Uterus (tissue), 4 donors: ENCODE results near the gene B3GNT2. TPM values are rescaled to one million over a fixed set of nuclear protein-coding genes. Genes with fewer than 3 reads are reported as not detected.

Experiments used
- DNase-seq, 2 donors: peaks; one replicate each; pipeline ENCODE4 v3.0.0-alpha.2; 2019 to 2020
- H3K27ac ChIP-seq, 2 donors: fragments of 200-600 bp; sonication (generic); 1 replicate in 1 of 2; 2 replicates in 1 of 2; pipeline ENCODE4 v1.5.1; 2016 to 2018
- H3K27me3 ChIP-seq, 2 donors: fragments of 200-600 bp; sonication (generic); one replicate each; pipeline ENCODE4 v1.5.1; 2018 to 2019; ENCODE audit warnings: control low read depth in 1 of 2
- H3K36me3 ChIP-seq, 2 donors: fragments of 200-600 bp; sonication (generic); one replicate each; pipeline ENCODE4 v1.5.1; 2019; ENCODE audit warnings: control low read depth in 1 of 2
- H3K4me1 ChIP-seq, 2 donors: fragments of 200-600 bp; sonication (generic); one replicate each; pipeline ENCODE4 v1.5.1; 2018 to 2019; ENCODE audit warnings: control low read depth in 1 of 2
- H3K4me3 ChIP-seq, 2 donors: fragments of 200-600 bp; sonication (generic); 1 replicate in 1 of 2; 2 replicates in 1 of 2; pipeline ENCODE4 v1.5.1; 2018 to 2019; ENCODE audit warnings: mild to moderate bottlenecking in 1 of 2
- H3K9me3 ChIP-seq, 2 donors: fragments of 200-600 bp; sonication (generic); one replicate each; pipeline ENCODE4 v1.5.1; 2019; ENCODE audit warnings: control low read depth in 1 of 2
- CTCF ChIP-seq, 4 experiments: fragments of 200-600 bp in 2 of 4; fragments of 450-650 bp in 2 of 4; sonication (generic) in 2 of 4; IDR thresholded peaks; one replicate each; pipeline ENCODE4 v1.5.1; 2016 to 2019; ENCODE audit warnings: antibody characterized with exemption in 4 of 4, mild to moderate bottlenecking in 2 of 4, moderate library complexity in 1 of 4
- POLR2A ChIP-seq, 2 donors: fragments of 450-650 bp; IDR thresholded peaks; one replicate each; pipeline ENCODE4 v1.6.1; 2016; ENCODE audit warnings: antibody characterized with exemption in 2 of 2, mild to moderate bottlenecking in 1 of 2, moderate library complexity in 1 of 2
- intact Hi-C: fragments of 100-400 bp; cut with DNase I; formaldehyde crosslinking; loops from one replicate; pipeline ENCODE4 v1.15.1; 2023; ENCODE audit warnings: low total_unique reads
- total RNA-seq, 4 donors: library from RNA; depleted of rRNA in 3 of 4; stranded (reverse); fragments of >200 nt in 3 of 4; gene quantifications; one replicate each; pipeline versions ENCODE4 v1.1.0 to v1.2.4, GENCODE V29; 2014 to 2023
- donor health status: DM: yes; HTN: yes; CAD: no.

Gene B3GNT2
- total RNA-seq, 4 donors from 2014 or later: 15.9 to 42.4 (median 25.5) TPM

GRCh38 chr2:62216113-62216512 is 20.2 kb downstream of the B3GNT2 start:
- TF ChIP-seq CTCF (IDR thresholded peaks at IDR 0.05): no peak
- TF ChIP-seq POLR2A (IDR thresholded peaks at IDR 0.05): no peak
- H3K27ac ChIP-seq: peak overlapping the region; percentile 78

DNA sequence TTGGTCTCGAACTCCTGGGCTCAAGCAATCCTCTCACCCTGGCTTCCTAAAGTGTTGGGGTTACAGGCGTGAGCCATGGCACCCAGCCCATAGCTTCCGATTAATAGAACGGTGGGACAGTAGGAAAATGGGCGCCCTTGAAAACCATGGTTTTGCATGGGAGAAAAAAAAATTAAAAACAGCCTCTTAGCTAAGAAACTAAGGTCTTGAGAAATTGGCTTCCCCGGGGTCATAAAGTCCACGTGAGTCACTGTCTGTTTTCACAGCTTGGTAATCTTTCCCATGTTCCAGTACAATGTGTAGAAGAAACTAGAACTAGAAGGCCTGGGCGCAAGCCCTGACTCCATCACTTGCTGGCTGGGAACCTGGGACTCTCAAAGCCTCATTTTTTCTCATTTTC is 20.7 kb downstream of the B3GNT2 start:
- no peaks in the 10 kb centered on the region for H3K27me3 ChIP-seq
- H3K9me3 ChIP-seq: no peaks in the 10 kb centered on the region
- H3K36me3 ChIP-seq: no peaks in the 10 kb centered on the region
- H3K4me3 ChIP-seq: no peak overlapping the region
- peaks cover 12 to 14% of the 10 kb centered on the region in 2 donors for H3K4me1 ChIP-seq
- intact Hi-C loops: no loop called here
- DNase-seq: peak; percentile 57 to 83
- no peak for TF ChIP-seq POLR2A (IDR thresholded peaks at IDR 0.05)
- TF ChIP-seq CTCF (IDR thresholded peaks at IDR 0.05): no peak
- peak overlapping the region; percentile 78 for H3K27ac ChIP-seq

More at GRCh38 chr2:62216113-62216512, 20.2 kb downstream of the B3GNT2 start:
- no peak for DNase-seq
- no peaks in the 10 kb centered on the region for H3K27me3 ChIP-seq
- peaks cover 12 to 14% of the 10 kb centered on the region in 2 donors for H3K4me1 ChIP-seq
- intact Hi-C loops: no loop called here
- H3K4me3 ChIP-seq: no peak overlapping the region
- no peaks in the 10 kb centered on the region for H3K36me3 ChIP-seq
- no peaks in the 10 kb centered on the region for H3K9me3 ChIP-seq

DNA sequence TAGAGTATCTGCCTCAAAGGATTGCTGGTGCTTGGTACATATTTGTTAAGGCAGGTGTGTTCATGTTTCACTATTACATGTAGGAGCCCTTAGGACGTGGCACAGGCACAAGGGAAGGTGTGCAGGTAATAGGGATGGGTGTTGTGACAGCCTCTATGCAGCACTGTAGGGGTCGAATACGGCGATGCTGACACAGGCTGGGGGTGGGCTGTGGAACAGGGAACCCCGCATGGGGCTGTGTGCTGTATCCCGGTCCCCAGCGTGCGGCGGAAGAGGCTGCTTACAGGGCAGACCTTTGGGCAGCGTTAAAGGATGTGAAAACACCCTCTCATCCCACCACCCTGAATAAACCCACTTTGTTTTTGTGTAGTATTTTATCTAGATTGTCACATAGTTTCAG is 21.5 kb downstream of the B3GNT2 start:
- TF ChIP-seq CTCF (IDR thresholded peaks at IDR 0.05) (no peak), POLR2A (IDR thresholded peaks at IDR 0.05) (no peak)
- no peak for DNase-seq
- H3K4me3 ChIP-seq: no peak overlapping the region
- H3K36me3 ChIP-seq: no peaks in the 10 kb centered on the region
- no peaks in the 10 kb centered on the region for H3K9me3 ChIP-seq
- no peaks in the 10 kb centered on the region for H3K27me3 ChIP-seq
- intact Hi-C loops: no loop called here
- H3K4me1 ChIP-seq: peaks cover 12 to 14% of the 10 kb centered on the region in 2 donors
- peak overlapping the region; percentile 78 for H3K27ac ChIP-seq

DNA sequence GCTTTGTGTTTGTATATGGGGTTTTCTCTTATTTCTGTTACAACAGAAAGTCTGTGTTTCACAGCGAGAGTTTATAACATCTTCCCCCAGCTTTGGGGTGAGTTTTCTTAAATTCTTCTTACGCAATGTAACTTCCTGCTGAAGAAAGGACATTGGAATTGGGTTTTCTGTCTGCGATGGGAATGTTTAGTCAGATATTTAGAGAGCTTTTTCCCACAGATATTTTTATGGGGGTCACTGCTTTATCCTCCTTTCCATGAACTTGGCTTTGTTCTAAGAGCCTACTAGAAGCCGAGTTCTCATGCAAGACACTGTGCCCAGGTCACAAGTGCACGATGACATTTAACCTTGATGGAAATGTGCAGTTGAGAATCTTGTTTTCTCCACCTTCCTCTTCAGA is 22.1 kb downstream of the B3GNT2 start:
- Histone ChIP-seq H3K27me3 (no peaks in the 10 kb centered on the region), H3K4me3 (no peak overlapping the region), H3K27ac (peak overlapping the region; percentile 78), H3K9me3 (no peaks in the 10 kb centered on the region), H3K4me1 (peaks cover 12 to 14% of the 10 kb centered on the region in 2 donors), H3K36me3 (no peaks in the 10 kb centered on the region)
- TF ChIP-seq CTCF (IDR thresholded peaks at IDR 0.05) (no peak), POLR2A (IDR thresholded peaks at IDR 0.05) (no peak)
- DNase-seq: no peak
- intact Hi-C loops: no loop called here

DNA sequence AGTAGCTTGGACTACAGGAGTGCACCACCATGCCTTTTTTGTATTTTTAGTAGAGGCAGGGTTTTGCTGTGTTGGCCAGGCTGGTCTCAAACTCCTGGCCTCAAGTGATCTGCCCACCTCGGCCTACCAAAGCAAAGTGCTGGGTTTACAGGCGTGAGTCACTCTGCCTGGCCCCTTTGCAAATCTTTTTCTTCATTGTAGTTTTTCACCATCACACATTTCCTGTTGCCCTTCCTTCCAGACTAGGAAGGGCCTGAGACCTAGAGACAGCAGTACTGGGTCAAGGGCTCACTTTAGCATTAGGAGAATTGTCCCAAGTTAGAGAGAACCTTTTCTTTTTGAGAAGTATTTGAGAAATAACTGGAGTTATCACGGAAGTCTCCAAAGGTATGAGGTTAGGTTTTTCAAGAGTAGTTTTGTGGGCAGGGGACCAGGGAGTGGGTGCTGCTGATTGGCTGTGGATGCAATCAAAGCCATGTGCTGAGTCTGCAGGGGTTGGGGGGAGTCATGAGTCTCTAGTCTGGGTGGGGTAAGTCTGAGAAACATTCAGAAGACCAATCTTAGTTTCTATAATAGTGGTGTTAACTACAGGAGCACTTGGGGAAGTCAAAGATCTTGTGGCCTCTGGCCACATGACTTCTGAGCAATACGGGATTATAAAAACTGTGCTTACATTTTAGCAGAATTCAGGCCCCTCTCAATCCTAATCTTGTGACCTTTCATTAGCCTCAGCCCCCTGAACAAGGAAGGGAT is 23.7 kb downstream of the B3GNT2 start:
- intact Hi-C loops: no loop called here
- peaks cover 12 to 14% of the 10 kb centered on the region in 2 donors for H3K4me1 ChIP-seq
- peak overlapping the region; percentile 13 to 78 for H3K27ac ChIP-seq

More for the DNA sequence above, 23.7 kb downstream of the B3GNT2 start:
- no peak for DNase-seq
- no peak overlapping the region for H3K4me3 ChIP-seq
- TF ChIP-seq POLR2A (IDR thresholded peaks at IDR 0.05): no peak
- TF ChIP-seq CTCF (IDR thresholded peaks at IDR 0.05): no peak
- H3K36me3 ChIP-seq: no peaks in the 10 kb centered on the region
- no peaks in the 10 kb centered on the region for H3K27me3 ChIP-seq
- no peaks in the 10 kb centered on the region for H3K9me3 ChIP-seq
